GM18868 (cell line): Measurements from ENCODE around the gene ULK3.

ENCODE experiments used
- ATAC-seq: cut with Tn5 transposase; IDR thresholded peaks from one replicate; pipeline ENCODE4 v1.9.1; 2021; ENCODE audit warnings: mild to moderate bottlenecking, moderate library complexity; ENCODE audit not compliant: unreplicated experiment

ULK3 gene

DNA sequence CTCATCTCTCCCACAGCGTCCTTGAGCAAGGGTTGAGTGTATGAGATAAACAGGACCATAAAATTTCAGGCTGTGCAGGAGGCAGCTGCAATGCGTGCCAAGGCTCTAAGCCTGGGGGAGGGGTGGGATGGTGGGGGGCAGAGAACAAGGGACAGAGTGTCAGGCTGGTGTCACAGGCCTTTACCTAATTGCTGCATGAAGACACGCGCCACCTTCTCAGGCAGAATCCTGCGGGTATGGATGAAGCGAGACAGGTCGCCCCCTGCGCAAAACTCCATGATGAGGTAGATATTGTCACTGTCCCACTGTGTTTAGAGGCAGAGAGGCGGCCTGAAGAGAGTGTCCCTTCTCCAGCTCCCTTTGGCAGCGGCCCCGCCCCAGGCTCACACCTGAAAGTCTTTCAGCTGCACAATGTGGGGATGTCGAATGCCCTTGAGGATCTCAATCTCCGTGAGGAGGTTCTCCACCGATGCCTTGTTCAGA lies 1.0 kb downstream of the ULK3 start:
- no peak for ATAC-seq

DNA sequence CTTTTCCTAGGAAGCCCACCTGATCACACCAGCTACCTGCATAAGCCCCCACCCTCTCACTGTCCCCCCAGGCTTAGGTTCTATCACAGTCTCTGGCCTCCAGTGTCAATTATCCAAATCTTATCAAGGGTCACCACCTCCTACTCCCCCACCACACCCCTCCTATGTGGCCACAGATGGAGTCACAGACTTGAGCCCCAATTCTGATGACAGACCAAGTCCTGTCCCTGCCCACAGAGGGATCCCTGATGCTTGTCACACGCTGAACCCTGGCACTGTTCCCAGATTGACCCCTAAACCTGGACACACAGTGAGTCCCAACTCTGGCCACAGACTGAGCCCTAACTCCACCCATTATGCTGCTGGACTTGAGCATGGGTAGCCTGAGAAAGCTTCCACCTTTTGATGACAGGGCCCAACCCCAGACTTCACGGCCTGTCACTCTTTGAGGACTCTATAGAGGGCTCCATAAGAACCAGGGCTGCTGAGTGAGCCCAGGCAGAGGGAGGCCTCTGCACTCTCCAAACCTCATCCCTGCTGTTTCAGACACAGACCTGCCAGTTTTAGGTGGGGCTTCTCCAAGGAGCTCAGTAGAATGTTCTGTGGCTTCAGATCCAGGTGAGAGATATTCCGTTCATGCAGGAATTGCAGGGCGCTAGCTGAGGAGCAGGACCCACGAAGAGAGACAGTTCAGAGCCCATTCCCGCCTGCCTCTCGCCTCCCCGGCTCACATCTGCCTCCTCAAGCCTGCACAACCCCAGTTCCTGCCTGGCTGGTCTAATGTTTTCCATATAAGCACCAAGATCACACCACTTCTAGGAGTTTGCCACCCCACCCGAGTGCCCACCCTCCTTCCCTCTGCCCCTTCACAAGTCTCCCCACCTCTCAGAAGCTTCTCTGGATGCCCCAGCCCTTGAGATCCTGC lies 1.8 kb downstream of the ULK3 start:
- ATAC-seq = no peak

GRCh38 chr15:74839526-74840395 lies 3.2 kb downstream of the ULK3 start:
- ATAC-seq = no peak

- no peak for ATAC-seq
Observed at GRCh38 chr15:74838746-74839525, 4.0 kb downstream of the ULK3 start.

GRCh38 chr15:74838137-74838516 lies 4.8 kb downstream of the ULK3 start:
- ATAC-seq = no peak

- ATAC-seq = no peak
Observed at GRCh38 chr15:74837482-74838136, 5.3 kb downstream of the ULK3 start.

DNA sequence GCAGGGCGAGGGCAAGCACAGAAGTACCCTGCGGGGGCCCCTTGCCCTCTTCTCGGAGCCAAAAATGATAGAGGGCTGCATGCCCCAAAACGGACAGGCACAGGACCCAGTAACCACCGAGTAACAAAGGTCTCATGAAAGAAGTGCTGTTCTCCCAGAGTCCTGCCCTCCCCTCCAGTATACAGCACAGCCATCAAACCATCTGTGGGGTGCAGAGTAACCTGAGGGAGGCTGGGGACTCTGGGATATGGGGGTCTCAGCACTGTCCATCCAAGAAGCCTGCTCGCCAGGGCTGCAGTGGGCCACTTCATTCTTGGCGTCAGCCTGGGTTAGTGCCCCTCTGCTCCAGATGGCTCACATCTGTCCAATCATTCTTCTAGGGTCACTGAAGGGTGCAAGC lies 6.1 kb downstream of the ULK3 start:
- ATAC-seq = no peak

- no peak for ATAC-seq
Observed at GRCh38 chr15:74835312-74835823, 7.6 kb downstream of the ULK3 start.

DNA sequence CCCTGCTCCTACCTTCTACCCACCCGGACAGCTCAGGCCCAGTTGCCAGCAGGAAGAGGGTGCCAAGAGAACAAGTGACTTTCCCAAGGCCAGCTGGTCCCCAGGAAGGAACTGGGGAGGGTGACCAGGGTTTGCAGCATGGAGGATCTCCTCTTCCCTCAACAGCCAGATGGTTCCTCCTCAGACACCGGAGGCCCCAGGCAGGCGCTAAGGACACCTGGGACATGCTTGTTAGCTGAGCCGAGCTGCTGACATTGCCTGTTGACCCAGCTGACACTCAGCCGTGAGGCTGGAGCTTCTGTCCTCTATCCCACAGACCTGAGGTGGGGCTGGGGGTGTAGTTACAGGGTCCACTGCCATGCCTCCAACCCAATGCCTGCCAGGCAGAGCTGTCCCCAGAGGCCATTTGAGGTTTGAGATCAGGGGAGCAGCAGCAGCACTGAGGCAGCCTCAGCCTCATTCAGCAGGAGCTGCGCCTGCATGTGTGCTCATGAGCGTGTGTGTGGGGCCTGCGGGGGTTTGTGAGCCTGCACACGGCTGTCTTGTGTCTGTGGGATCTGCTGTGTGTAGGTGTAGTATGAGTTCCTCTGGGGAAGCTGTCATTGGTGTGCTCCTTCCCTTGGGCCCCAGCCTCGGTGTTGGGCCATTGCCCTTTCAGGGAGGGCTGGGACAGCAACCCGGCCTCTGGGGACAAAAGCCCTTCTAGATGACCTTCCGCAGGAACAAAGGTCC lies 9.4 kb downstream of the ULK3 start:
- no peak for ATAC-seq

- no peak for ATAC-seq
Observed at GRCh38 chr15:74832826-74833225, 10.1 kb downstream of the ULK3 start.

DNA sequence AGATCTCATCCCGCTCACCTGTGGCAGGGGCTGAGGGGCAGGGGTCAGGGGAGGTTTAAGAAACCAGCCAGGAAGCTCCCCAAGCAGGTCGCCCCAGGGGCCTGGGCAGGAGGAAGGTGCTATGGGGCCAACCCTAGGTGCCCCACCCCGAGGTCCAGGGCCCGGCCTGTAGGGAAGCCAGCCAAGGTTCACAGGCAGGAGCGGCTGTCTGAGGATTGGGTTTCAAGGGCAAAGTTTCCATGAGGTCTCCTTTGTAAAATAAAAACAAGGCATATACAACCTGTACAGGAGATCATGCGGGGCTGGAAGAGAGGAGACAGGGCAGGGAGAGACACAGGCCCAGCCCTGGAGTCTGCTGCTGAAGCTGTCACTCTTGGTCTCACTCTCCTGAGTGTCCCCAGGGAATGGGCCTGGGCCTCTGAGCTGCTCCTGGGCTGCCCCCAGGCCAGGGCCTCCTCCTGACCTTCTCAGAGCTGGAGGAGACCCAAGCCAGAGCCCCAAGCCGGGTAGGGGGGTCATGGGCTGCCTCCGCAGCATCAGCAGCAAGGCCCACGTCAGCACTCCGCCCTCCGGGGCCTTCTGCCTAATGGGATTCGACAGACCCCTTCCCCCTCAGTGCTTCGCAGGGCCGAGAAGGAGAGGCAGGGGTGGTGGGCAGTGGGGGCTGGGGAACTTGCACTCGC lies 11.0 kb downstream of the ULK3 start:
- no peak for ATAC-seq

DNA sequence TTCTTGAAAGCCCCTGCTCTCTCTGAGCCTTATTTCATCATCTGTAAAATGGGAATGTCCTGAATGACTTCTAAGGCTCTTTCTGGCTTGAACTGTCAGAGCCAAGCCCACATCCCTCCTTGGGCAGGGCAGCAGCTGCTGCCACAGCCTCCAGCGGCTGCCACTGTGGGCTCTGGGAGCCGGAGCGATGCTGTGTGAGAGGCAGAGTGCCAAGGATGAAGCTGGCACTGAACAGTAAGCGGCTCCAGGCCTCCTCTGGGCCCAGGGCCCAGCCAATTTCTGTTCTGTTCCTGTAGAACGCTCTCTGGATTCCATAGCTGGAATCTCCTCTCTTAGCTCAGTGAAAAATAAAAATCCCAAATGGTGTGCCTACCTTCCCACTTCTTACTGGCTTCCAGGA lies 12.1 kb downstream of the ULK3 start:
- ATAC-seq = no peak

DNA sequence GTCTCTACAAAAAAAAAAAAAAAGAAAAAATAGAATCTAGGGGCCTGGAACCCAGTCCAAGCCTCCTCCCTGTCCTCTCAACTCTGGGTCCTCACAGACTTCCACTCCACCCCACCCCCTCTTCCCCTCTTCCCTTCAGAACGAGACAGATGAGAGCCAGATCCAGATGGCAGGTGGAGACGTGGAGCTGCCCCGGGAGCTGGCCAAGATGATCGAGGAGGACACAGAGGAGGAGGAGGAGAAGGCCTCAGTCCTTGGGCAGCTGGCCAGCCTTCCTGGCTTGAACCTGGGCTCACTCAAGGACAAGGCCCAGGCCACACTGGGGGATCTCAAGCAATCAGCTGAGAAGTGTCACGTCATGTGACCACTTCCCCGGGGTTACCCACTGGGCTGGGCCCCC lies 13.0 kb downstream of the ULK3 start:
- no peak for ATAC-seq

DNA sequence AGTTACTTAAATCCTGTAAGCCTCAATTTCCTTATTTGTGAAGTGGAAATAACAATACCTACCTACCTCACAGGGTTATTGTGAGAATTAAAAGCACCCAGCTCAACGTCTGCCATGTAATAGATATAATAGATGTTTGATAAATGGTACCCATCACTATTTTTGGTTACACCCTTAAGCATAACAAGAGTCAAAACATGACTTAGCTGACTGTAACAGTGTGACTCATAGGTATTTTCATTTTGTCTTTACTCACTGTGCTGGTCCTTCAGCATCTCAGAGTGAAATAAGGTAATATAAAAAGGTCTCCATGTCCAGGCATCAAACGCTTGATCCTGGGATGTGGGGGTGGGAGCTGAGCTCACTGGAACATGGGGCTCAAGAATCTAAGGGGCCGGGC lies 13.5 kb downstream of the ULK3 start:
- no peak for ATAC-seq

DNA sequence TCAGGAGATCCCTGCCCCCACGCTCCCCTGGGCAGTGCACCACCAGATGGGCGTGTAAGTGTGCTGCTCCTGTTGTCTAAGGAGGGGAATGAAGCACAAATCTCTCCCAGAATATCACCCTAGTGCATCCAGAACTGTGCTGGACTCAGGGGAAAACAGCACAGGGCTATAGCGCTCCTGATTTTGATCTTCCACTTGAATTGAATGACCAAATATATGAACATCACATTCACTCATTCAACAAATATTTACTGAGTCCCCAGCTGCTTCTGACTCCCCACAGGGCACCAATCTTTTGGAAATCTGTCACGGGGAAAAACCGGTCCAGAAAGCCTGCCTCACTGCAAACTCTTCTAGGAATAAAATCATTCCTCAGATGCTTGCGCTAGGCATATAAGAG lies 14.1 kb downstream of the ULK3 start:
- ATAC-seq = no peak

- no peak for ATAC-seq
Observed at GRCh38 chr15:74827614-74828013, 15.3 kb downstream of the ULK3 start.

- no peak for ATAC-seq
Observed at GRCh38 chr15:74826921-74827320, 16.0 kb downstream of the ULK3 start.

DNA sequence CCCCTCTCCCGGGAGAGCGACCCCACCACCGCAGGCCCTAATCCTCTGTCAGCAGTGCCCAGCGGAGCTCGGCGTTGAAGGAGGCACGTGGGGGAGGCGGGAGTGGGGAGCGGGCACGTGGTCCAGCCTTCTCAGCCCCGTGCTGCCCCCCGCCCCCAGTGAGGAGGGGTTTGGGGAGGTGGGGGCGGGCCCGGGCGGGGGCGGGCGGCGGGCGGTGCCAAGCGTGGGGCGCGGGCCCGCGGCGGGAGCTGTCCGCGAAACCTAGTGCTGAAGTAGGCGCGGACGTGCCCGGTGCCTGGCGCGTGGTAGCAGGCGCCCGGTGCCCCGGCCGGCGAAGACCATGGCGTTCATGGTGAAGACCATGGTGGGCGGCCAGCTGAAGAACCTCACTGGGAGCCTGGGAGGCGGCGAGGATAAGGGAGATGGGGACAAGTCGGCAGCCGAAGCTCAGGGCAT lies 16.6 kb downstream of the ULK3 start, which contains the start of gene CPLX3:
Gene CPLX3, plus strand, starts transcription at position 264 of the 456 bp plus-strand sequence. Its CDS starts 77 bp downstream, at position 341.
- no peak for ATAC-seq

DNA sequence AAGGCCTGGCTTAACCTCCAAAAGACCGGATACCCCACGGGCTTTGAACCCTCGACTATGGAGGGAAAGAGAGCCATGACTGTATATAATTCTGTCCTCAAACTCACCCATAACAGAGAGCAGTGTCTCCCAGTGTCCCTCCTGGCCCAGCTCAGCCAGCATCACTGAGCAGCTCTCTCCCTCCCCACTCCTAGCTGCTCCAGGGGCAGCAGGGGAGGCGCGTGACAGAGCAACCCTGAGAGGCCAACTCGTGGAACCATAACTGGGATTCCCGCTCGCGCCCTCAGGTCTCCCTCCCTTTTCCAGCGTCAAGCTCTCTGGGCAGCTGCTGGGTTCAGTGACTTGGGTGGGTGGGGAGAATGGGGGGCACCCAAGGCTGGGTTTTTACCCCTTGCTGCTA lies 17.1 kb downstream of the ULK3 start:
- ATAC-seq = no peak
